ENCODE data around the gene SLC37A1. TPM values are rescaled to one million over a fixed set of nuclear protein-coding genes. Genes with fewer than 3 reads are reported as not detected.

Gene SLC37A1
- total and polyA plus RNA-seq, 12 donors, result 1.8 to 13.2 (median 5.5) TPM

DNA sequence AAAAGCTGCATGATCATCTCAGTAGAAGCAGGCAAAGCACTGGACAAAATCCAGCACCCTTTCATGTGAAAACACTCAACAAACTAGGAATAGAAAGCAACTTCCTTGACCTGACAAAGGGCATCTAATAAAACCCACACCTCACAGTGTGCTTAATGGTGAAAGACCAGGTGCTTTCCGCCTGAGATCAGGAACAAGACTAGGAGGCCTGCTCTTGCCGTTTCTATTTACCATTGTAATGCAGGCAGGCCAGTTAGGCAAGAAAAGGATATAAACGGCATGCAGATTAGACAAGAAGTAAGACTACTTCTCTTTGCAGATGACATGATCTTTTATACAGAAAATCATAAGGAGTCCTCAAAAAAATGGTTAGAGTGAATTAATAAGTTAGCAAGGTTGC lies 37.2 kb downstream of the SLC37A1 start:
- intact Hi-C loops (cut with DNase I), result no loop called here
- Histone ChIP-seq H3K4me3 (no peak overlapping the region), H3K4me1 (no peaks in the 10 kb centered on the region), H3K27me3 (no peaks in the 10 kb centered on the region), H3K36me3 (peaks cover 0 to 70% (median 0%) of the 10 kb centered on the region in 9 donors), H3K27ac (no peak overlapping the region), H3K9me3 (no peaks in the 10 kb centered on the region)
- TF ChIP-seq, protein P1, sequence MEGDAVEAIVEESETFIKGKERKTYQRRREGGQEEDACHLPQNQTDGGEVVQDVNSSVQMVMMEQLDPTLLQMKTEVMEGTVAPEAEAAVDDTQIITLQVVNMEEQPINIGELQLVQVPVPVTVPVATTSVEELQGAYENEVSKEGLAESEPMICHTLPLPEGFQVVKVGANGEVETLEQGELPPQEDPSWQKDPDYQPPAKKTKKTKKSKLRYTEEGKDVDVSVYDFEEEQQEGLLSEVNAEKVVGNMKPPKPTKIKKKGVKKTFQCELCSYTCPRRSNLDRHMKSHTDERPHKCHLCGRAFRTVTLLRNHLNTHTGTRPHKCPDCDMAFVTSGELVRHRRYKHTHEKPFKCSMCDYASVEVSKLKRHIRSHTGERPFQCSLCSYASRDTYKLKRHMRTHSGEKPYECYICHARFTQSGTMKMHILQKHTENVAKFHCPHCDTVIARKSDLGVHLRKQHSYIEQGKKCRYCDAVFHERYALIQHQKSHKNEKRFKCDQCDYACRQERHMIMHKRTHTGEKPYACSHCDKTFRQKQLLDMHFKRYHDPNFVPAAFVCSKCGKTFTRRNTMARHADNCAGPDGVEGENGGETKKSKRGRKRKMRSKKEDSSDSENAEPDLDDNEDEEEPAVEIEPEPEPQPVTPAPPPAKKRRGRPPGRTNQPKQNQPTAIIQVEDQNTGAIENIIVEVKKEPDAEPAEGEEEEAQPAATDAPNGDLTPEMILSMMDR (IDR thresholded peaks at IDR 0.05), result no peak
- WGBS, 2 donors, result 82 to 85% methylated on average over 3 of the region's 3 CpGs
- DNase-seq, result no peak
- ATAC-seq, result no peak

DNA sequence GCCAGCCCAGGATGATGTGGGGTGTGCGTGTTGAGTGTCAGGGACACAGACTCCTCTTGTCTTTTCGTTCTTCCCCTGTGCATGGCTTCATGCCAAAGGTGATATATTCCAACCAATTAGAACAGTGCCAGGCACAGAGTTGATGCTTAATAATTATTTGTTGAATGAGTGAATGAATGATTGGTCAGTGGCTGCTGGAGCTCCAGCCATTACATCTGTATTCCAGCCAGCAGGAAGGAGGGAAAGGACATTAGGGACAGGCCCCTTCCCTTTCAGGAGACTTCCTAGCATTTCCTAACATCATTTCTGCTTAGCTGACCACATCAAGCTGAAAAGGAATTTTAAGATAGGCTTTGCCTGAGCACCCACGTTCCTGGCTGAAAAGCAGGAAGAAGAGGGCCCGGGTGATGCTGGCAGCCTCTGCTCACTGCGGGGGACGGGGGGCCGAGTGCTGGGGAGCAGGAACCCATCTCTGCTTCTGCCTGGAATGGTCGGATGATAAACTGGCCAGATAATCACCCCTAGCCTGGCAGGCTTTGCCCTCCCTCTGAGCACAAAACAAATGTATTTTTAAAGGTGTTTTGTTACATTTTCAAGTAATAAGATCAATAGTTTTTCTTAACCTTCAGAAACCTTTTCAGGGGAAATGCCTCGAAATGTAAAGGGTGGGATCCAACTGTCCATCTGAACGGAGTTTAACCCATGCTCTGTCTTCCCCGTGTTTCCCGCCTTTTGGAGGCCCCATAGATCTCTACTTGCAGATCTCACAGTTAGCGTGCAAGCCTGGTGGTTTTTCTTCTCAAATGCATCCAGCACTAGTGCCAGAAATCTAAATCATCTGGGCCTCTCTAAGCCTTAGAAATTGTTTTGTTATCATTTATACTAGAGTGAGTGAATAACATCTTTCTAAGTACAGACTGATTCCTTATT lies 39.0 kb downstream of the SLC37A1 start:
- no peak for DNase-seq
- intact Hi-C loops (cut with DNase I), result no loop called here

DNA sequence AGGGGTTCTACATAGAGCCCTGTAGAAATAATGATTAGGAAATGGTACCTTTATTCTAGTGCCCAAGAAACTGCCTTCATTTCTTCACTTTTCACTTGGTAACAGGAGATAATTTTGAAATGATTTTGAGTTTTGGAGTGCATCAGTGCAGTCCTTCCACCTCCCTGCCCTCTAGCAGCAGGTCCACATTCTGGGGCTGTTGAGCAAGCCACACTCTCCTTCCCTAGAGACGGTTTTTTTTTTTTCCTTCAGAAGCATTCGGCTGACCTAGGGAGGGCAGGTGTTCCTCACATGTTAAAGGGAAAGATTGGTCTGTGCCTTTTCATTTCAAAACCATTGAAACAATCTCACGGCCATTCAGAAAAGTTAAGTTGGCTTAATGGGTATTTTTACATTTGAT lies 39.8 kb downstream of the SLC37A1 start:
- WGBS, 2 donors, result 78 to 86% methylated on average over 3 of the region's 3 CpGs
- H3K27me3 ChIP-seq, result no peaks in the 10 kb centered on the region
- ATAC-seq, result no peak
- no peak overlapping the region for H3K4me3 ChIP-seq
- peaks cover 0 to 68% (median 0%) of the 10 kb centered on the region in 9 donors for H3K36me3 ChIP-seq
- no peak overlapping the region for H3K27ac ChIP-seq
- intact Hi-C loops (cut with DNase I), result no loop called here
- no peak for DNase-seq
- TF ChIP-seq, protein P1 (IDR thresholded peaks at IDR 0.05), result peak in 1 of 9 donors; percentile 25
- no peaks in the 10 kb centered on the region for H3K9me3 ChIP-seq
- no peaks in the 10 kb centered on the region for H3K4me1 ChIP-seq

More for the DNA sequence above, 39.0 kb downstream of the SLC37A1 start:
- 84 to 87% methylated on average over 13 of the region's 13 CpGs for whole genome bisulfite sequencing, 2 donors
- H3K4me1 ChIP-seq, result no peaks in the 10 kb centered on the region
- peaks cover 0 to 70% (median 0%) of the 10 kb centered on the region in 9 donors for H3K36me3 ChIP-seq
- no peak for ATAC-seq
- TF ChIP-seq, protein P1 (IDR thresholded peaks at IDR 0.05), result no peak
- H3K9me3 ChIP-seq, result no peaks in the 10 kb centered on the region
- no peak overlapping the region for H3K4me3 ChIP-seq
- H3K27me3 ChIP-seq, result no peaks in the 10 kb centered on the region
- H3K27ac ChIP-seq, result no peak overlapping the region

DNA sequence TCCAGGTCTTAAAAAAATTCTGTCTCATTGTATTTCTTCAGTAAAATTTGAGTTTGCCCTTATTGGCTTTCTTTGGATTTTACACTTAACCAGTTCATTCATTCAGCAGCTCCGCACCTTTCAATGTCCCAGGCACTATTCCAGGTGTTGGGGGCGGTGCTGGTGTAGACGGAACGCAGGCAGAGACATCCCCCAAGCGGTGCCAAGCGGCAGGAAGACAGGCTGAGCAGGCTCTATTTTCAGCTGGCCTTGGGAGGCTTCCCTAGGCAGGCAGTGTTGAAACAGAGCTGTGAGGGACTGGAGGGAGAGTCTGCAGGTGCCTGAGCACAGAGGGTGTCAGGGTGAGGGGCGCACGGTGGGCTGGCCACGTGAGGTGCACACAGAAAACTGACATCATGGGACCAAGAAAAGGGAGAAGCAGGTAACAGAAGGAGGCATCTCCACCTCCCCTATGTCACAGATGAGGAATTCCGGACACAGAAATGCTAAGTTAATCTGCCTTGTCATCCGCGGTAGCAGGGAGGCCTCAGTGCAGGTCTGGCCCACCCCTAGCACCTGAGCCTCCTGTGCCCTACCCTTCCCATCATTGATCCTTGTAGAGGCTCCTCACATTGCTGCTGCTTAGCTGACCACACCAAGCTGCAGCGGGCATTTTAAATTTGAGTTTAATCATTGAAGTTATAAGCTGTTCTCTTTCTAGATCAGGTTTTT lies 40.8 kb downstream of the SLC37A1 start:
- Histone ChIP-seq H3K27me3 (no peaks in the 10 kb centered on the region), H3K4me1 (no peaks in the 10 kb centered on the region), H3K9me3 (no peaks in the 10 kb centered on the region), H3K36me3 (peaks cover 0 to 67% (median 0%) of the 10 kb centered on the region in 9 donors), H3K4me3 (no peak overlapping the region), H3K27ac (no peak overlapping the region)
- no peak for DNase-seq
- TF ChIP-seq, protein P1 (IDR thresholded peaks at IDR 0.05), result peak in 1 of 9 donors; percentile 9
- 74 to 81% methylated on average over 12 to 13 of the region's 13 CpGs for WGBS, 2 donors
- intact Hi-C loops (cut with DNase I), result no loop called here
- ATAC-seq, result peak in 4 of 8 donors; percentile 23 to 79 (median 55)
